Stimulated activated CD8-positive, alpha-beta memory T cell treated with anti-CD3 and anti-CD28 coated beads, Interleukin-4, amount 100 ng/mL, for 4 hours (primary cell): ENCODE measurements around the gene NCK2.

Source experiments
- DNase-seq, 2 donors: peaks; one replicate each; pipeline ENCODE4 v3.0.0-alpha.2; 2020; ENCODE audit warnings: low read depth in 2 of 2, low spot score in 1 of 2

Gene NCK2

DNA sequence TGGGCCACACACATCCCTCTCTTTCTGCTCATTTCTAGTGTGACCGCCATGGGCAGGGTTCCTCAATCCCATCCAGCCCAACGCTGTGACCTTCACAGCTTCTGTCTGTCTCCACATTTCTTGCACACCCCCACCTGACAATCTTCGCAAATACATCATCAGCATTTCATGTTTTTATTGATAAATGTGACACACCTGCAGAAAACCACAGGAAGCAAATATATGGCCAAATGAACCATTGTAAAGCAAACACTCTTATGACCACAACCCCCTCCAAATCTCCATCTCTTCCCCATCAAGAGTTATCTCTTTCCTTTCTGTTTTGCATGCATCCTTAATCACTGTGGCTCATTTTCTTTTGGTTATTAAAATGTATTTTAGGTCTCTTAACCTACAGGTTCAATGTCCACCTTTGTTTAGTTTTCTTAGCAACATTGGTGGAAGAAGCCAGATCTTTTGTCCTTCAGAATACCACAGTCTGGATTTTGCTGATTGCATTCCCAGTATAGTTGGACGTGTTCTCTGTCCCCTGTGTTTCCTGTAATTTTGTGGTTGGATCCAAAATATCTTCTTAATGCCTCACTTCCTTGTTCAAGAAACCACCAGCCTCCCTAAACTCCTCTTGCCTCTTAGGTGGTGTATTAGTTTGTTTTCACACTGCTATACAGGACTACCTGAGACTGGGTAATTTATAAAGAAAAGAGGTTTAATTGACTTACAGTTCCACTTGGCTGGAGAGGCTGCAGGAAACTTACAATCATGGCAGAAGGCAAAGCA is 9.8 kb upstream of the NCK2 start:
- no peak for DNase-seq

DNA sequence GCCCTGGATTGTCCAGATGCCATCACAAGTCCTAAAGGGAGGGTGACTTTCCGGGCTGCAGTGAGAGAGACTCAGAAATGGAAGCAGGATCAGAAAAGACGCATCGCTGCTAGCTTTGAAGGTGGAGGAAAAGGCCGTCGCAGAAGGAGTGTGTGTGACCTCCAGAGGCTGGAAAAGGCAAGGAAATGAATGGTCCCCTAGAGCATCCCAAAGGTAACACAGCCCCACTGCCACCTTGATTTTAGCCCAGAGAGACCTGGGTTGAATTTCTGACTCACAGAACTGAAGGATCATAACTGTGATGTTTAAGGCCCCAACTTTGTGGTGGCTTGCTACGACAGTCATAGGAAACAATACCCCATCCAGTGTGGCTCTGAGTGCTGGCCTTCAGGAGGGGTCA is 8.6 kb upstream of the NCK2 start:
- DNase-seq = no peak

DNA sequence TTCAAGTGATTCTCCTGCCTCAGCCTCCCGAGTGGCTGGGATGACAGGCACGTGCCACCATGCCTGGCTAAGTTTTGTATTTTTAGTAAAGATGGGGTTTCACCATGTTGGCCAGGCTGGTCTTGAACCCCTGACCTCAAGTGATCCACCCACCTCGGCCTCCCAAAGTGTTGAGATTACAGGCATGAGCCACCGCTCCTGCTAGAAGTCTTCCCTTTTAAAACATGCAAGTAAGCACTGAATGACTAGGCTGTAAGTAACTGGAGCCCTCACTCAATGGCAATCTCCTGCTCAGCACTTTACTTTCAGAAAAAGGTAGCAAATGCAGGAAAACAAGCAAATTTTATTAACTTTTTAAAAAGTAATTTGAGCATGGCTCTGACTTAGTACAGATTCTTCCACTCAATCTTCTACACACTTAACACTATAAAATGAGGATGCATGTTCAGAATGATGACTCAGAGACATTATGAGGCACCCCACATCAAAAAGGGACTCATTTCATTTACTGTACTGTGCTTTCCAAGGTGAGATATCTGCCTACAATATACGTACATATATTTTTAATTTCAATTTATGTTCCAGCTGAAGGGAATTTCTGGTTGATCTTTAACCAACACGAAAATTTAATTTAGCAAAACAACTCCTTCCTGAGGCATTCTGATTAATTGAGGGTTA is 6.6 kb upstream of the NCK2 start:
- no peak for DNase-seq

DNA sequence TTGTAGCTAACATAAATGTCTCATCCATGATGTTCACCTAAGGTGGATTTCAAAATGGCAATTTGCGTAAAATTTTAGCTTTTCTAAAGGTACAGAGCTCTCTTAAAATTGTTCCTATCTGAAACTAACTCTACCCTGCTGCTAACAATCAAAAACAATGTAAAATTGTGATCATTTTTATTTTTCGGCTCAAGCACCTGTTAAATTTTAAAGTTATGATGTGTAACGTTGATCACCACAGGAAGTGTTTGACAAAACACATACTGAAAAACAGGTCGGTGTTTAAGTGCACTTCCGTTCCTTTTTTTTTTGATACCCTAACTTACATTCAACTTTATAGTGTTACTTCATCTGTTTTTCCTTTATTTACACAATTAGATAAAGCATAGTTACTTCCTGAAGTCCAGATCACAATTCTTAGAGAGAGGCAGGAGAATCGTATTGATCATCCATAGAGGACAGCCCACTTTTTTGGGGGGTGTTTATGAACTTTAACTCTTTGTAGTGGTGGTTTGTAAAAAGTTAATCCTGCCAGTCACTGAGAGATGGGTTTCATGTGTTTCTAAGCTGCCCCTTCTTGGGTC is 6.0 kb upstream of the NCK2 start:
- no peak for DNase-seq

DNA sequence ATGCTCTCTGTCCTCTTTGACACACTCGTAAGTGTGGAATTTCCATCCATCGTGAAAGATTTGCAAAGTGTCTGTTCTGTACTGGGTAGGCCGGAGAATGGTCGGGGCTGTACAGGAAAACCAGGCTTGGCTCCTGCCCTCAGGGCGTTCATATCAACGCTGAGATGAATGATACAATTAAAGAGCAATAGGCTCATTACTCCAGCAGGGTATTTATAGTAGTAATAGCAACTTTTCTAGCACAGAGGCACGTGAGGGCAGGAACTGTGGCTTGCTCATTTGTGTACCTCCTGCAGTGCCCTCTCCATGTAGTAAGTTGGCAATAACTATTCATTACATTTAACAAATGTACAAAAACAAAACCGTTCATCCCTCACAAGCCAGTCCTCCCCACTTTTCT is 5.3 kb upstream of the NCK2 start:
- no peak for DNase-seq

DNA sequence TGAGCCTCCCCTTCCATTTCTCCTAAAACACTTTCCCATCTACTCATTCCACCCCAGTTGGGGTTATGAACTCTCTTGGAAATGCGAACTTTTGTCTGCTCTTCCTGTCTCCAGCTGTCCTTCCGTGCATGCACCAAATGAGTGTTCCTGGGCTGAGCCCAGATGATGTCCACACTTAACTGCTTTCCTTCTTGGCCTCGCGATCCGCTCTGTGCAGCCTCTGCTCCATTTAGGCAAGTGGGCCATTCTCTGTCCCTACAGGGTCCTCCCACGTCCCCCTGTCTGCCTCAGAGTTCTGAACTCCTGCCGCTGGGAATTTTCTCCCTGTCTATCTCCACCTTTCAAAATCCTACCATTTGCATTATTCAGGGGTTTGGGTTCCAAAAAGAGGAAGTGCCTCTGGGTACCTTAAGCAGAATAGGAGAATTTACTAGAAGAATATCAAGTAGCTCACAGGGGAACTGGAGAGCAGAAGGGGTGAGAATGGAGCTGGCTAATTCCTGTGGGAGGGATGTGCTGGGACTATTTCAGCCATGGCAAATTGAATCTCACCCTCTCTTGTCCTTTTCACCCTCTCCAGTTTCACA is 4.7 kb upstream of the NCK2 start:
- DNase-seq = no peak

DNA sequence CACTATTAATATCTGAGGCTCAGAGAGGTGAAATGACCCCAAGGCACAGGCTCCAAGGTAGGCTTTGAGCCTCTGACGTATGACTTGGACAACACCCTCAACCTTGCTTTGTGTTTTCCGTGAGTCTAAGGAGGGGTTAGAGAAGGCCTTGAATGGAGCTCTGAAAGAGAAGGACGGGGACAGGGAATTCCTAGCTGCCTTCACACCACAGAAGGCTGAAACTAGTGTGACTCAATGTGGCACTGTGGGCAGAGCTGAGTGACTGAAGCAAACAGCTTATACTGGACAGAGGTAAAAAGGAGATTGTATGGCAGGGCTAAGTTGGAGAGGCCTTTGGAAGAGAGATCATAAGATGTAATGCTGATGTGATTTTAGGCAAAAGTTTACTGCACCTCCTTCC is 3.5 kb upstream of the NCK2 start:
- DNase-seq = no peak

DNA sequence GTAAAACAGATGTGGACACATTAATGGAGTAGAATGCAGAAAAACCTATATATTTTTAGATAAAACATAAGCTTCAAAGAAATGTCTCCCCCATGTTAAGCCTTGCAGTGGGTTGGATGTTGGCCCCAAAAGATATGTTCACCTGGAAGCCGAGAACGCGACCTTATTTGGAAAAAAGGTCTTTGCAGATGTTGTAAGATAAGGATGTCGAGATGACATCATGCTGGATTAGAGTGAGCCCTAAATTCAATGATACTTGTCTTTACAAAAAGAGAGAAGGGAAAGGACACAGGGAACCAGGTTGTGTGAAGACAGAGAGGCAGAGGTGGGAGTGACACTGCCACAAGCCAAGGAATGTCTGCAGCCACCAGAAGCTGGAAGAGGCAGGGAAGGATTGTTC is 3.1 kb upstream of the NCK2 start:
- no peak for DNase-seq

DNA sequence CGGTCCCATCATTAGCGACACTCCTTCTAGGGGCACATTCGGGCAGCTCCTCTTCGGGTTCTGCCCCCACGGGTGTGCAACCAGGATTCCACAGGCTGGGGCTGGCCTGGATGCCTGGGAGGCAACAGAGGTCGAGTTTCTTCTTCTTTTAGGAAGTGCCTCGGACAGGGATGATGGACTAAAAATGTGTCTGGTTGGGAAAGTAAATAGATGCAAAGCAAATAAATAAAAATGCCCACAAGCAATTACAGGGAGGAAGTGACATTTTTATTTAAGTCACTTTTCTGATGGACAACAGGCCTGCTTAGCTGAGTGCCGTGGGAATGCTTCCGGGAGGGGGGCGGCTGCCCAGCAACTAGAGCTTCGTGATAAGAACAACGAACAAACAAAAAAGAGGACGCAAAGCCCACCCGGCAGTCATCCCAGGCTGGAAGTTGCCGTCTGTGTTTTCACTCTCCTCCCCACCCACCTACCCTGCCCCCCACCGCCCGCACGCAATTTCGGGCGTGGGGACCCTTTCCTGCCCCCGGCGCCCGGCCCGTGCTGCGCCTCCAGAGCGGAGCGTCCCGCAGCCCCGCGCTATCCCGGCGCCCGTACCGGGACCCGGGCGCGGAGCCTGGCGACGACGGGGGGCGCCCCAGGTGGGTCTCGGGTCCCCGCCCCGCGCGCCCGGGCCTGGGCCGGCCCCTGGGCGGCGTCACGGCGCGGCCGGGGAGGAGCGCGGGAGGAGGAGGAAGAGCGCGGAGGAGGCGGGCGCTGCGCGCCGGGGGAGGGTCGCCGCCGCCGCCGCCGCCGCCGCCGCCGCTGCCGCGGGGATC is 412 bp upstream of the NCK2 start:
- DNase-seq = peak in 1 of 2 donors; percentile 41

DNA sequence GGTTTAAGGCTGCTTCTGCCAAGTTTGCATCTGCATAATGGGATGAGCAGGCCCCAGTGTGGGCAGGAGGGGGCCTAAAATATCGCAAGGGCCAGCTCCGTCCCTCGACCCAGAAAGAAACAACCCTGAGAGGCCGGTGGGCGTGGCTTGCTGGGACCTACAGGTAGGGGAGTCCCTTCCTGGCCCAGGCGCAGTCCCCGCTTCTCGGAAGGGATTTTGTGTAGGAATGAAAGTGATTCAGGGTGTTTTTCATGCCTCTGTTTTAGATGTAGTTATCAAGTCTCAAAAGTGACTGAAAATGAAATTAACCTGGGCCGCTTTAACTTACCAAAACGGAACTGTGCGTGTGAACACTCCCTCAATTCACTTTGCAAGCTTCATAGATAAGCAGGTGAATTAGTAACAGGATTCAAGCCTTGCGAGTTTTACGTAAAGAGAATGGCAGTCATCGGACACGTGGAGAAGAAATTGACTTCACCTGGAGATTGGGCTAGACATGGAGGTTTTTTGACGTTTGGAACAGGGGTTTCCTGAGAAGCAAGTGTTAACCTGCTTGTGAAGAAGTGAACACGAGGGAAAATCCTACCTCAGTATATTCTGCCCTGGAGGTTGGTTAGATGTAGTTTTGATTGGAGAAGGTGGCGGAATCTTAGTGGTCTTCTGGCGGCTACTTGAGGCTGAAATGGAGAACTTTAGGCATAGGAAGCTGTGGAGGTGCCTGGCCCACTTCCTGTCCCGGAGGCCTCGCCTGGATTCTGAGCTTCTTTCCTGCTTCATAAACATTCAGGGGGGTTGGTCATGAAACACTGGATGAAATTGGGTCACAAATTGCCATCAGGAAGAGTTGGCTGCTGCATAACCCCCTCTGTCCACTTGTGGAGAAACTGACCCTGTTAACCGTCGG is 1.7 kb downstream of the NCK2 start:
- DNase-seq = peak; percentile 52 to 61

DNA sequence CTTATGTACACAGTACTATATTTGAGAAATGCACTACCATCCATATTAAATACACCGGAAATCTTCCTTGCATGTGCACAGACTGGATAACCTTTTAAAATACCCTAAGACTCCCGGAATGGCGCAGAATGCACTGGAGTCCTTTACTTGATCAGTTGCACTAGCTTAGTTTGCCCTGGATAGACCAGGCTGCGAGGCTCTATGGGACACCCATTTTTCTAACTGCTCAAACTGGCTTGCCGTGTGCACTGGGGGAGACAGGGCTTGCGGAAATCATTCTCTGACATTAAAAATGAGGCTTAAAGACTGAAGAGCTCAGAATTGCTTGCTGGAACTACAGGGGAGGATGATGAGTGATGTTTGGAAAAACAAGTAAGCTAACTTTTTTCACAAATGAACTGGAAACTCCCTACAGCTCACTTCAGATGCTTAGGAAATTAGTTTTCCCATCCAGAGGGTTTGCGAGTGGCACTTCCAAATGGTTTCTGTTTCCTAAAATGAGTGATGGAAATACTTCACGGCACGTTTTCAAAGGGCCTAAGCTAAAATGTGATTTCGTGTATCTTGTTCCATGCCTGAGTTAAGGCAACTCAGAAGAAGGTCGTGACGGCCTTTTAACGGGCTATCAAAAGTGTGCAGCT is 2.7 kb downstream of the NCK2 start:
- DNase-seq = no peak

DNA sequence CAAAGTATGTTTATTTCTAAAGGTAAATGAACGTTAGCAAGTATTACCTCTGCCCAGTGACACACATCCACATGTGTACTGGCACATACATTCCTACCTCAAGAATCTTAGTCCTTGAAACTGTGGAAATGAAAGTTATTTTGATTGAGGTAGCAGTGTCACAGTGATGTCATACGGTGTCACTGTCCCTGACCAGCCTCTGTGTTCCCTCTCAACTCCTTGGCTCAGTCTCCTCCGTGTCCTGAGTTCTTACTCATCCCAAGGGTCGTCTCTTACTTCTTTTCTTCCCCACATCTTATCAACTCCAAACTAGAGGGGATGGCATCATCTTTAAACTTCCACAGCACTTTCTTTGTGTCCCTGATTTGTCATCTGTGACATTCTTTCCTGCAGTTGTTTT is 3.3 kb downstream of the NCK2 start:
- DNase-seq = no peak

DNA sequence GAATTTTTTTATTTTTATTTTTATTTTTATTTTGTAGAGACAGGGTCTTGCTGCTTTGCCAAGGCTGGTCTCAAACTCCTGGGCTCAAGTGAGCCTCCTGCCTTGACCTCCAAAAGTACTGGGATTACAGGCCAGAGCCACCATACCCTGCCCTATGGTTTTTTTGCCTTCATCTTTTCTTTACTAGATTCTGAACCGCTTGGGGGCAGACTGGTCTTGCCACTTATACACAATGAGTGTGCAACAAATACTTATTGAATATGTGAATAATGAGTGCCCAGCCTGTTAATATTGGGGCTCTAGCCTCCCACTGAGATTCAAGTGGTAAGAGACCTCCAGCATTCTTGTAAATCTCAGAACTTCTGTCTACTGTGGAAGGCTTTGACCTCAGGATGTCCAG is 3.9 kb downstream of the NCK2 start:
- no peak for DNase-seq

DNA sequence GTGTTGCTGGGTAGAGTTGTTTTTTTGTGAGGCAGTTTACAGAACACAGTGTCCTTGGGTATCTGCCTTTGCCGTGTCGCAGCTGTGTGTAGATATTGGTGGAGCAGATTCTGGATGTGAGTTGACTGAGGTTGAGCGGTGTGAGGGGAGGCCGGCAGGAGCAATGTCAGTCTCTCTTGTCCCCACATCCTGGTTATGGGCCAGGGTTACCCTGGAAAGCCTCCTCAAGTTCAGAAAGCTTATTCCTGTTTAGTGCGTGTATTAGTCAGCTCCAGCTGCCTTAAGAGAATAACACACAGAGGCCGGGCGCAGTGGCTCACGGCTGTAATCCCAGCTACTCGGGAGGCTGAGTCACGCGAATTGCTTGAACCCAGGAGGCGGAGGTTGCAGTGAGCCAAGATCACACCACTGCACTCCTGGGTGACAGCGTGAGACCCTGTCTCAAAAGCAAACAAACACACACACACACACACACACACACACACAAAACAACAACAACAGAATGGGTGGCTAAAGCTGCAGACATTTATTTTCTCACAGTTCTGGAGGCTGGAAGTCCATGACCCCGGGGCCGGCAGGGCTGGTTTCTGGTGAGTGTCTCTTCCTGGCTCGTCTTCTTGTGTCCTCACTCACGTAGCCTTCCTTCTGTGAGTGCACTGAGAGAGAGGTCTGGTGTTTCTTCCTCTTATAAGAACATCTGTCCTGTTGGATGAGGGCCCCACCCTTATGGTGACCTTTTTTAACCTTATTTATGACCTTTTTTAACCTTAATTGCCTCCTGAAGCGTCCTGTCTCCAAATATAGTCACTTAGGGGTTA is 5.1 kb downstream of the NCK2 start:
- peak in 1 of 2 donors; percentile 22 for DNase-seq

DNA sequence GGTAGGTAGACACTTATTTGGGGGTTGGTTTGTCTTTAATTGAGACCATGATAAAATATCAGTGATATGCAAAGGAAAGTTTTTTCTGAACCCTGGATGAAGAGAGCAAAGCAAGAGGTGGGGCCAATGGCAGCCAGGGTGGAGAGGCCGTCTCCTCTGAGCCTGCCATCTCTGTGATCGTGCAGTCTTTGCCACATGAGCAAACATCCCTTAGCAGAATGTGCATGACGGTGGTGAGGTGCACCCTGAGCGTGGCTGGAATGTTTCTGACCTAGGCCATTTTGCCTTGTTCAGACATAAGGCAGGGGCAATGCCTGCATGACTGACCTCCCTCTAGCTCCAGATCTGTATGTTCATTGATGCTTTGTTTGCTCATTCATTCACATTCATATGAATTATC is 6.0 kb downstream of the NCK2 start:
- no peak for DNase-seq

DNA sequence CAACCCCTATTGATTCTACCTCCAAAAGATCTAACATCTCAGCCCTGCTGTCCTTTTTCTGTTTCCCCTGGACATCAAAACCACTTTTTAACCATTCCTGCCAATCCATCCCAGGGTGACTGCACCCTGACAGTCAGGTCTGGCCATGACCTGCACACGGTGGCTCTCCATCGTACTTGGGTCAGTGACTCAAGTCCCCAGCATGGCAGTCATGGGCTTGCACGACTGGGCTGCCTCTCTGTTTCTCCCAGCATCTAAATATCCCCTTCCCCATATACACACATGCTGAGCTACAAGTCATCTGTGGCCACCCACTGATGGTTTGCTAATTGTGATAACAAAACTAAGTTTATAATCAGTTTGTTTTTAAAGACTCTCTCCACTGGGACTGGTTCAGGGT is 6.6 kb downstream of the NCK2 start:
- no peak for DNase-seq

DNA sequence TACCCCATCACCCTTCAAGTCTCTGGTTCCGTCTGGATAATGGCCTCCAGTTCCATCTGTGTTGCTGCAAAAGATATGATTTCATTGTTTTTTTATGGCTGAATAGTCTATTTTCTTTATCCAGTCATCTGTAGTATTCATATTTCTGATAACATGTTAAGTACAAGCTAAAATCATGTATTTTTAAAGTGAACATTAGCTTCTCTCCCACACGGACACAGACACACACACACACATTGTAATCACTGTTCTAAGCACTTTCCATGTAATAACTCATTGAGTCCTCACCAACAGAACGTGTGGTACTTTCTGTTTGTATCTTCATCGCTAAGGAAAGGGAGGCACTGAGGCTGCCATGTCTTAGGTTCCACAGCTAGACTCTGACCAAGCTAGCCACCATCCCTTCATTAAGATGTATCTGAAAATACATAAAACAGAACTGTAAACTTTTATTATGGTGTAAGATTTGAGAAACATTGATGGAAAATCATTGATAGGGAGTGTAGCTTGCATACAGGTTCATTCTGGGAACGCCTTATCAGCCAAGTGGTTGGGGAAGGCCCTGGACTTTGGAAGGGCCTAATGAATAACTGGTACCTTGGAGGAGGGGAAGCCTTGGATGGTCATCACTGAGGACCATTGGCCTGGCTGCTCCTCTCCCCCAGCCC is 8.1 kb downstream of the NCK2 start:
- DNase-seq = no peak

DNA sequence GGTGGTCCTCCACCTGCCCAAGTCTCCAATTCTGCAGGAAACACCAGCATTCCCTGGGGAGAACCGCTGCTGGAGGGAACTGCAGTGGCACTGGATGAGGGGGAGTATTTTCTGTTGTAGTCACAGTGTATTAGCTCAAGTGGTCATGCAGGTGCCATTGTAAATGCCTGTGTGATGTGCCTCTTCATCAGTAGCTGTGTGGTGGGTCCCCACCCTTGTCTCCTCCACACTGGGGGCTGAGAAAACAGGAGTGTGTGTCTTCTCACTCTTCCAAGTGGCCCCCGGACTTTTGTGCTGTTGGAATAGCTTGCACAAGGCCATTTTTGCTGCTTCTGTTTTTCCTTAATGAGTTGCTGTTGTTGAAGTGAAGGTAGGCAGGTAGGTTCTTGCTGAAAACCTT is 8.7 kb downstream of the NCK2 start:
- no peak for DNase-seq
